ENCODE data around the gene PRPF40B. TPM values are rescaled to one million over a fixed set of nuclear protein-coding genes. Genes with fewer than 3 reads are reported as not detected.

The PRPF40B gene
- total RNA-seq, 1 experiment from 2014 or later: 27.5 TPM

DNA sequence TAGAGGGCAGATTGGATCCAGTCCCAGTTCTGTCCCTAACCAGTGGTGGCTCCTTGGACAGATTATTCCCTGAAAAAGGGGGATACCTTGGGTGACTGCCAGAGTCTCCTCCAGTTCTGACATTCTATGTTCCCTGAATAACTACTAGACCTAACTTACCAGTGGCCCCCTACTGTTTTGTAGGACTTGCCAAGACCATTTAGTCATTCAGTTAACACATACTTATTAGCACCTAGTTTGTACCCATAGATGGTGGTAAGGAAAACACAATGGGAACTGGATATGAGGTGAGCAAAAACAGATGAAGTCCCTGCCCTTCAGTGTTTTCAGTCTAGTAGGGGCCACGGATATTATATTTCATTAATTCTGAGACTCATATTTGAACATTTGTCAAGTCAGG is 3.5 kb downstream of the PRPF40B start:
- ChIA-PET POLR2A (ENCODE audit: unreplicated experiment) (no interaction called here), CTCF (no interaction called here)
- H3K79me2 ChIP-seq (ENCODE audit: low read depth): no peaks in the 10 kb centered on the region
- TF ChIP-seq EZH2 (IDR thresholded peaks at IDR 0.05; ENCODE audit: low read depth): no peak
- TF ChIP-seq, protein P1, sequence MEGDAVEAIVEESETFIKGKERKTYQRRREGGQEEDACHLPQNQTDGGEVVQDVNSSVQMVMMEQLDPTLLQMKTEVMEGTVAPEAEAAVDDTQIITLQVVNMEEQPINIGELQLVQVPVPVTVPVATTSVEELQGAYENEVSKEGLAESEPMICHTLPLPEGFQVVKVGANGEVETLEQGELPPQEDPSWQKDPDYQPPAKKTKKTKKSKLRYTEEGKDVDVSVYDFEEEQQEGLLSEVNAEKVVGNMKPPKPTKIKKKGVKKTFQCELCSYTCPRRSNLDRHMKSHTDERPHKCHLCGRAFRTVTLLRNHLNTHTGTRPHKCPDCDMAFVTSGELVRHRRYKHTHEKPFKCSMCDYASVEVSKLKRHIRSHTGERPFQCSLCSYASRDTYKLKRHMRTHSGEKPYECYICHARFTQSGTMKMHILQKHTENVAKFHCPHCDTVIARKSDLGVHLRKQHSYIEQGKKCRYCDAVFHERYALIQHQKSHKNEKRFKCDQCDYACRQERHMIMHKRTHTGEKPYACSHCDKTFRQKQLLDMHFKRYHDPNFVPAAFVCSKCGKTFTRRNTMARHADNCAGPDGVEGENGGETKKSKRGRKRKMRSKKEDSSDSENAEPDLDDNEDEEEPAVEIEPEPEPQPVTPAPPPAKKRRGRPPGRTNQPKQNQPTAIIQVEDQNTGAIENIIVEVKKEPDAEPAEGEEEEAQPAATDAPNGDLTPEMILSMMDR (conservative IDR thresholded peaks at IDR 0.05): no peak
- H3K4me3 ChIP-seq: no peak overlapping the region
- no peak overlapping the region for H2AFZ ChIP-seq
- no peaks in the 10 kb centered on the region for H4K20me1 ChIP-seq (ENCODE audit: insufficient read depth)
- H3K9me3 ChIP-seq (ENCODE audit: insufficient read depth, low read depth): no peaks in the 10 kb centered on the region
- no TSS peak for BruUV-seq (replicated peaks)
- intact Hi-C loops (cut with micrococcal nuclease; ENCODE audit: unreplicated experiment): no loop called here
- no peak overlapping the region for H3K27ac ChIP-seq
- peaks cover 22% of the 10 kb centered on the region for H3K4me1 ChIP-seq (replicated peaks; ENCODE audit: insufficient read depth)
- no peak overlapping the region for H3K4me2 ChIP-seq
- no peaks in the 10 kb centered on the region for H3K27me3 ChIP-seq (ENCODE audit: insufficient read depth, low read depth)
- peaks cover 43% of the 10 kb centered on the region for H3F3A ChIP-seq (ENCODE audit: insufficient read depth, low read depth)
- no peak for DNase-seq
- no peaks in the 10 kb centered on the region for H3K36me3 ChIP-seq (ENCODE audit: low read depth)
- H3K9me2 ChIP-seq (ENCODE audit: insufficient read depth): no peaks in the 10 kb centered on the region

- Histone ChIP-seq H3K4me2 (no peak overlapping the region), H3K9me3 (ENCODE audit: insufficient read depth, low read depth) (no peaks in the 10 kb centered on the region), H3K27me3 (ENCODE audit: insufficient read depth, low read depth) (no peaks in the 10 kb centered on the region), H3K4me3 (no peak overlapping the region), H4K20me1 (ENCODE audit: insufficient read depth) (no peaks in the 10 kb centered on the region), H3K36me3 (ENCODE audit: low read depth) (no peaks in the 10 kb centered on the region), H2AFZ (no peak overlapping the region), H3K79me2 (ENCODE audit: low read depth) (no peaks in the 10 kb centered on the region), H3F3A (ENCODE audit: insufficient read depth, low read depth) (peaks cover 33% of the 10 kb centered on the region), H3K4me1 (replicated peaks; ENCODE audit: insufficient read depth) (peaks cover 12% of the 10 kb centered on the region; the same call in 1 of the 2 replicates), H3K9me2 (ENCODE audit: insufficient read depth) (no peaks in the 10 kb centered on the region), H3K27ac (no peak overlapping the region)
- no peak for DNase-seq
- CTCF ChIA-PET: no interaction called here
- POLR2A ChIA-PET (ENCODE audit: unreplicated experiment): no interaction called here
- BruUV-seq (replicated peaks): no TSS peak
- intact Hi-C loops (cut with micrococcal nuclease; ENCODE audit: unreplicated experiment): no loop called here
- TF ChIP-seq EZH2 (IDR thresholded peaks at IDR 0.05; ENCODE audit: low read depth): no peak
Observed at GRCh38 chr12:49627752-49628360, 4.5 kb downstream of the PRPF40B start.

DNA sequence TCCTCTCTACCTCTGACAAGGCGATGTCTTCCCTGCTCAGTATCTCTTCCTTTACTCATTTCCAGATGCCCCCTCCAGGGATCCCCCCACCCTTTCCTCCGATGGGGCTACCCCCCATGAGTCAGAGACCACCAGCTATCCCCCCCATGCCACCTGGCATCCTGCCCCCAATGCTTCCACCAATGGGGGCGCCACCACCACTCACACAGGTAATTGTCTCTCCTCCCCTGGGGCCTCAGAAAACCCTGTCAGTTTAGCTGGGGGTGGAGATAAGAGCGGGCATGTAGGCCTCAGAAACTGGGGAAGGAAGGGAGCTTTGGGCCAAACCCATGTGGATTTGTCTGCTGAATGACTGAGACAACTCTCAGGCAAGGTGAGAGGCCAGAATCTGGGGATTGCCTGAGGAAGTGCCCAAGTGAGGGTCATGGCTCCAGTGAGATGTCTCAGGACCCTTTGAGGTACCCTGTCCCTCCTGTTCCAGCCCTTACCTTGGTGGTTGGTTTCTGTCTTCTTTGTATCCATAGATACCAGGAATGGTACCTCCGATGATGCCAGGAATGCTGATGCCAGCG is 8.1 kb downstream of the PRPF40B start:
- TF ChIP-seq, protein P1 (conservative IDR thresholded peaks at IDR 0.05): no peak
- no peak for TF ChIP-seq EZH2 (IDR thresholded peaks at IDR 0.05; ENCODE audit: low read depth)
- BruUV-seq (replicated peaks): no TSS peak
- no peak overlapping the region for H3K27ac ChIP-seq
- H3K9me2 ChIP-seq (ENCODE audit: insufficient read depth): no peaks in the 10 kb centered on the region
- H3K9me3 ChIP-seq (ENCODE audit: insufficient read depth, low read depth): no peaks in the 10 kb centered on the region
- H3K27me3 ChIP-seq (ENCODE audit: insufficient read depth, low read depth): no peaks in the 10 kb centered on the region
- ChIA-PET CTCF (interaction anchor here (0.5 to 0.6 kb wide), 2 partner anchors 86 to 192 kb away, joined by 5 read pairs; no protein-coding TSS in a partner anchor), POLR2A (ENCODE audit: unreplicated experiment) (no interaction called here)
- no peaks in the 10 kb centered on the region for H3K4me1 ChIP-seq (replicated peaks; ENCODE audit: insufficient read depth)
- no peak for DNase-seq
- H3K36me3 ChIP-seq (ENCODE audit: low read depth): no peaks in the 10 kb centered on the region
- H3K4me2 ChIP-seq: no peak overlapping the region
- H4K20me1 ChIP-seq (ENCODE audit: insufficient read depth): no peaks in the 10 kb centered on the region
- intact Hi-C loops (cut with micrococcal nuclease; ENCODE audit: unreplicated experiment): no loop called here
- H3K79me2 ChIP-seq (ENCODE audit: low read depth): no peaks in the 10 kb centered on the region
- H2AFZ ChIP-seq: no peak overlapping the region
- peaks cover 7% of the 10 kb centered on the region; the same call in 1 of the 2 replicates for H3F3A ChIP-seq (ENCODE audit: insufficient read depth, low read depth)
- H3K4me3 ChIP-seq: no peak overlapping the region
